Dedifferentiated amniotic fluid mesenchymal stem cell (primary cell): ENCODE data around the gene AKR1C3.
"Not testable (repeated sequence)": the region's sequence is repeated elsewhere in the genome, so short reads cannot be mapped to it uniquely, and the experiment has no call there.

Experiments
- DNase-seq: peaks from one replicate; pipeline ENCODE4 v3.0.0-alpha.2; 2016; ENCODE audit errors: extremely low spot score

Gene AKR1C3

DNA sequence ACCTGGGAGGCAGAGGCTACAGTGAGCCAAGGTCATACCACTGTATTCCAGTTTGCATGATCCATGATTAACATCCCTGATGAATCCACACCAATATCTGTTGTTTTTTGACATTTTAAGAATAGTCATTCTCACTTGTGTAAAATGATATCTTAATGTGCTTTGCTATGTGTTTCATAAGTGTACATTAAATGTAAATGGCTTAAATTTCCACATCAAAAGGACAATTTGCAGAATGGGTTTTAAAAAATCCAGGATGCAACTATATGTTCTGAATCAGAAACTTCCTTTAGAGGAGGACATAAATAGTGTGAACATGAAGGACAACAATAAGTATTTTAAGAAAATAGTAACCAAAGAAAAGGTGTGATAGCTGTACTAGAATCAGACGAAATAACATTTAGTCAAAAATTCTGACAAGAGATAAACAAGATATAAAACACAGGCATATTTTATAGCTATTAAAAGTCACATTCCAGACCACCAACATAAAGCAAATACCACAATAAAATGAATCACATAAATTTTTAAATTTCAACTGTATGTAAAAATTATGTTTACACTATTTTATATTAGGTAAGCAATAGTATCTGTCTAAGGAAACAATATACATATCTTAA, 42.4 kb downstream of the AKR1C3 start:
- no peak for DNase-seq

DNA sequence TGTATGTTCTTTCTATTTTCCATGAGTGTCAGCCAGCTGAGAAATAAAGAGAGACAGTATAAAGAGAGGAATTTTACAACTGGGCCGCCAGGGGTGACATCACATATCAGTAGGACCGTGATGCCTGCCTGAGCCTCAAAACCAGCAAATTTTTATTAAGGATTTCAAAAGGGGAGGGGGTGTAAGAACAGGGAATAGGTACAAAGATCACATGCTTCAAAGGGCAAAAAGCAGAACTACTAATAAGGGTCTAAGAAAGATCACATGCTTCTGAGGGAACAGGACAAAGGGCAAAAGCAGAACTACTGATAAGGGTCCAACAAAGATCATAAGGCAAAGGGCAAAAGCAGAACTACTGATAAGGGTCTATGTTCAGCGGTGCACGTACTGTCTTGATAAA, 43.5 kb downstream of the AKR1C3 start:
- not testable (repeated sequence) for DNase-seq

DNA sequence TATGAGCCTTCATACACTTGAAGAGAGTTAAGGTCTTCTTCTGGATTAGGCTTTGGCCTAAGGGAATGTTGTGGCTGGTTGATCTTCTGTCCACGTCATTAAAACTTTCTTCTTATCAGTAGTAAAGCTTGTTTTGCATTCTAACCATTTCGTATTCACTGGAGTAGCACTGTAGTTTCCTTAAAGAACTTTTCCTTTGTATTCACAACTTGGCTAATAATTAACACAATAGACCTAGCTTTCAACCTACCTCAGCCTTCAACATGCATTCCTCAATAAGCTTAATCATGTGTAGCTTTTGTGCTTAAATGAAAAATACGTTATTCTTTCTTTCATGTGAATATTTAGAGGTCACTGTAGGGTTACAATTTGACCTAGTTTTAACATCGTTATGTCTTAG, 48.0 kb downstream of the AKR1C3 start:
- no peak for DNase-seq

DNA sequence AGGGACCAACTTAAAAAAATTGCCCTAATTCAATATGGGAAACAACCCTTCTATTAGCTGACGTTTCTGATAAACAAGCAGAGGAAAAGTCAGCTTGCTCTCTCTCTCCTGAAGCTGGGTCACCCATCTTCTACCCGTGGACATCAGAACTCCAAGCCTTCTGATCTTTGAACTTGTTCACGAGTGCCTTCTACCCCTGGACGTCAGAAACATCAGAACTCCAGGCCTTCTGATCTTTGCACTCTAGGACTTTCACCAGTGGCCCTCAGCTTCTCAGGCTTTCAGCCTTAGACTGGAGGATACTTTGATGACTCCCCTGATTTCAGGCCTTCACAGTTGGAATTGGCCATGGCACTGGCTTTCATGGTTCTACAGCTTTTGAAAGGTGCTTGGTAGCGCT, 48.9 kb downstream of the AKR1C3 start:
- no peak for DNase-seq

DNA sequence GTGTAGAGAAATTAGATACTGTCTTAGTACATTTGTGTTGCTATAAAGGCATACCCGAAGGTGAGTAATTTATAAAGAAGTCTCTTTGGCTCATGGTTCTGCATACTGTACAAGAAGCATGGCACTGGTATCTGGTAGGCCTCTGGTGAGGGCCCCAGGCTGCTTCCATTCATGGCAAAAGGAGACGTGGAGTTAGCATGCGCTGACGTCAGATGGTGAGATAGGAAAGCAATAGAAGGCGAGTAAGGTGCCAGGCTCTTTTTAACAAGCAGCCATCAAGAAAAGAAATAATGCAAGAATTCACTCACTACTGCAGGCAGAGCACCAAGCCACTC, 52.7 kb downstream of the AKR1C3 start:
- DNase-seq = no peak

DNA sequence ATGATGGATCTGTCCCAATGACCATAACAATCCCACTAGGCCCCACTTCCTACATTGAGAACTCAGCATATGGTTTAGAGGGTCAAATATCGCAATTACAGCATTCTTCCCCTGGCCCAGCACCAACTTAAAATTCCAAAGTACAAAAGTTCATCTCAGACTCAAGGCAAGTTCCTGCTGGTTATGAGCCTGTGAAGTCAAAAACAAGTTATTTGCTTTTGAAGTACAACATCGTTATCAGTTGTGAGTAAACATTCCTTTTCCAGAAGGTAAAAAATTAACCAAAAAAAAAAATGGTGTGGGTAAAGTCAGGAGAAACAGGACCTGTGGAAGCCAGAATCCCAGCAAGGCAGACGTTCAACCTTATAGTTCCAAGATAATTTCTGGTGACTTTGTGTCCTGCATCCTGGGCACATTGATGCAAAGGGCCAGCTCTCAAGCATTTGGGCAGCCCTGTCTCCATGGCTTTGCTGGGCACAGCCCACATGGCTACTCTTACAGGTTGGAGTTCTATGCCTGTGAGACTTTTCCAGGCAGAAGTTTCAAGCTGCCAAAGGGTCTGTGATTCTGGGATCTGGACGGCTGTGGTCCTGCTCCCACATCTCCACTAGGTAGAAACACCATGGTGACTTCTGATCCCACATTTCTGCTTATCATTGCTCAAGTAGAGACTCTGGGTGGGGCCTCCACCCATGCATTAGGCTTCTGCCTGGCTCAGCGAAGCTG, 53.2 kb downstream of the AKR1C3 start:
- no peak for DNase-seq

DNA sequence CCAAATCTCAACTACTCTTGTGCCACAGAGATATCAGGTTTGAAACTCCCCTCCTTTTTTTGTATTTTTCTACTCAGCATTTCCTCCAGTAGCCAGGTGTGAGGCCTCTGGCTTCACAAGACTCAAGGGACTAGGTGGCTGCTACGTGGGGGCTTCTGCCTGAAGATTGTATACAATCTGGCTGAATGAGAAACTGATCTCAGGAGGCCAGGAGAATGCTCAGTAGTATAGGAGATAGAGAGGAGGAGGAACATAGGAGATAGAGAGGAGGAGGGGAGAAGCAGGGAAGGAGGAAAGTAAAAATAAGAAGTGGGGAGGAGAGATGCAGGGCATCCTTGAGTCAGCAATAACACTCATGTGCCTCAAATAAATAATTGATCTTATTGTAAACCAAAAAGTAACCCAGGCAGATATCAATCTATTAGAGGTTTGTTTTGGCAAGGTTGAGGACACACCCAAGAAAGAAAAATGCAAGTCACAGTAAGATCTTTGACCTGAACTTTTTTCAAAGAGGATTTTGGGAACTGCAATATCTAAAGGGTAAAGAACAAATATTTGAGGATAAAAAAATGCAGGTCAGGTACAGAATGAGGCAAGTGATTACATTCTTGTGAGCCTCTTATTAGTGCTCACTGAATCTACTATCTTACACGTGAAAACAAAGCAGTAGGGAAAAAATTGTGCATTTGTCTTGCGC, 53.9 kb downstream of the AKR1C3 start:
- no peak for DNase-seq

DNA sequence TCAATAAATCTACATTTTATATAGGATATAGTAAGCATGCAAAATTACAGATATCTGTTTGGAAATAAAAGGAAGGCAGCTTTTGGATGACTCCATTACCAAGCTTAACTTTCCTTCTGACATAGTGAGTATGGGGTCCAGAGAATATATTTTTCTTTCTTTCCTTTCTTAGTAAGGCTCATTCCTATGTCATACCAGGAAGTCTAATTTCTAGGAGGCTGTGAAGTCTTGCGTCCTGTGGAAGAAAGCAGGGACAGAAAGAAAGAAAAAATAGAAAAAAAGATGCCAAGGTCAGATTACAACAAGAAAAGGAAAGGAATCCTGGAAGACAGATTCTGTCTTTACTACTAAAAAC, 54.4 kb downstream of the AKR1C3 start:
- no peak for DNase-seq

DNA sequence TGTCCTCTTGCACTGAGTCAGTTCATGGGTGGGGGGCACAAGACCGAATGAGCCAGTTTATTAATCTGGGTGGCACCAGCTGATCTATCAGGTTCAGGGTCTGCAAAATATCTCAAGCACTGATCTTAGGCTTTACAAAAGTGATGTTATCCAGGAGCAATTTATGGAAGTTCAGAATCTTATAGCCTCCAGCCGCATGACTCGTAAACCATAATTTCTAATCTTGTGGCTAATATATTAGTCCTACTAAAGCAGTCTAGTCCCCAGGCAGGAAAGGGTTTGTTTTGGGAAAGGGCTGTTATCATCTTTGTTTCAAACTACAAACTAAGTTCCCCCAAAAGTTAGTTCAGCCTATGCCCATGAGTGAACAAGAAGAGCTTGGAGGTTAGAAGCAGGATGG, 56.9 kb downstream of the AKR1C3 start:
- no peak for DNase-seq

DNA sequence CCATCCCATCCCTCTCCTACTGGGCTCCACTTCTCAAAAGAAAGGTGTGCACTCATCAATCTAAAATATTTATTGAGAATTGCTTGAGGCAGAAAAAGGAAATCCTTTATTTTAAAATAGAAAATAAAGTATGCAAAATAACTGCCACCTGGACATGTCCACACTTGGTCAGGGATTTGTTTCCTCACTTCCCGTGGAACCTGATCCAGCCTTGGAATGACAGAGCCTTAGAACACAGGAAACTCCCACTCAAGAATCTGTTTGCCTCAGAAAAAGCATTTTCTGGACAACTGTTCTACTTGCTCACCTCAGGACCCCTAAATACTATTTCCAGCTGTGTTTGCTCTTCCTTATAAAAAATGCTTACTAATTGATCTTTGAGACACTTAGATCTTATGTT, 61.7 kb downstream of the AKR1C3 start:
- no peak for DNase-seq
